ENCODE data around the gene HLF.

The HLF gene

GRCh38 chr17:55308613-55309391 lies 44.0 kb downstream of the HLF start:
- no peak for DNase-seq (ENCODE audit: low read depth, low spot score)

GRCh38 chr17:55311767-55312375 lies 47.1 kb downstream of the HLF start:
- DNase-seq (ENCODE audit: low read depth, low spot score), result no peak

GRCh38 chr17:55312852-55313251 lies 48.1 kb downstream of the HLF start:
- DNase-seq (ENCODE audit: low read depth, low spot score), result no peak

DNA sequence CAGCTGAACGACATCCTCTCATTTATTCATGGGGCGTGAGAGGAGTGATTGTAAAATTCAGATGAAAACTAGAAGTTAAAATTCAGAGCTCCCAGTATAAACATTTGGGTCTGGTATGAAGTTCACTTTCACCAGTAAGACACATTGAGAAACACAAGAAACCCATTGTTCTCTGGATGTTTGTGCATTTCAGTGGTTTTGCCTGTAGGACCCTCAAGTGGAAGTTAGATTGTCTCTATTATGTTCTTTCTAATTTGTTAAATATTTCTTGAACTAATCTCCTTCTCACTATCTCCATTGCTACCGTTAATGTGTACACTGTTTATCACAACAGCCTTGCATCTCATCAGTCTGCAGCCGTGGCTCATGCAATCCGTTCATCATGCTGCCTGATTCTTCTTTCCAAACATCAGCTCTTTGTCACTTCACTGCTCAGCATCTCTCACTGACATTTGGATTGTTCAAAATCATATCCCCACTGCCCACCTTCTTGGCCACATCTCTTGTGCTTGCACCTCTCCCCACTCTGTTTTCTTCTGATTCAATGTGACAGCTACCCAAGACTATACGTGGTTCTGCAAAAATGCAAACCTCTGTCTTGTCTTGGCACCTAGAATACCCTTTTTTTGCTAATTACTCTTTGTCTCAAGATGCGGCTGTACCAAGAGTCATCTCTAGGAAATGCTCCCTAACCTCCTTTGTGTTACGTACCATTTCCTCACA lies 49.5 kb downstream of the HLF start:
- no peak for DNase-seq (ENCODE audit: low read depth, low spot score)

DNA sequence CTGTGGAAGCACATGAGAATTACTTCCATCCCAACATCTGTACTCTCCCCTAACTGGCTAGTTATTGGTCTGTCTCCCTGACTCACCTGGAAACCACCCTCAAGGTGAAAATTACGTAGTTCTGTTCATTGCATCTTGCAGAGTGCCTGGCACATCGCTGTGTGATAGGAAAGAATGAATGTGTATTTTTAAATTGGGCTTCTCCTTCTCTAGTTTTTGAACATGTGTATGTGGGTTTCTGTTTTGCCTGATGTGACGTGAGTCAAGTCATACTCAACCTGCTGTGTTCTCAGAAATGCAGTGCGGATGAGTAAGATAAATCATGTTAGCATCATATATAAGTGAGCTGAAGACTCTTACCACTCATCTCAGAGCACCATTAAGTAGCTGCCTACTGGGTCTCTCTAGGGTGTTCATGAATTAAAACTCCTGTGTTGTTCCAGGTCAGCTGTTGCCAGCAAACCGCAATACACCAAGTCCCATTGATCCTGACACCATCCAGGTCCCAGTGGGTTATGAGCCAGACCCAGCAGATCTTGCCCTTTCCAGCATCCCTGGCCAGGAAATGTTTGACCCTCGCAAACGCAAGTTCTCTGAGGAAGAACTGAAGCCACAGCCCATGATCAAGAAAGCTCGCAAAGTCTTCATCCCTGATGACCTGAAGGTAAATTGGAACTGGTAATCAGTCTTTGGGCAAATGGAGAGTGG lies 50.2 kb downstream of the HLF start:
- no peak for DNase-seq (ENCODE audit: low read depth, low spot score)

GRCh38 chr17:55316499-55316898 lies 51.7 kb downstream of the HLF start:
- DNase-seq (ENCODE audit: low read depth, low spot score), result no peak

- no peak for DNase-seq (ENCODE audit: low read depth, low spot score)
These were observed 52.5 kb downstream of the HLF start for GRCh38 chr17:55317284-55317683.

- no peak for DNase-seq (ENCODE audit: low read depth, low spot score)
These were observed 53.3 kb downstream of the HLF start for GRCh38 chr17:55318081-55318480.

GRCh38 chr17:55318715-55319487 lies 54.1 kb downstream of the HLF start:
- no peak for DNase-seq (ENCODE audit: low read depth, low spot score)

DNA sequence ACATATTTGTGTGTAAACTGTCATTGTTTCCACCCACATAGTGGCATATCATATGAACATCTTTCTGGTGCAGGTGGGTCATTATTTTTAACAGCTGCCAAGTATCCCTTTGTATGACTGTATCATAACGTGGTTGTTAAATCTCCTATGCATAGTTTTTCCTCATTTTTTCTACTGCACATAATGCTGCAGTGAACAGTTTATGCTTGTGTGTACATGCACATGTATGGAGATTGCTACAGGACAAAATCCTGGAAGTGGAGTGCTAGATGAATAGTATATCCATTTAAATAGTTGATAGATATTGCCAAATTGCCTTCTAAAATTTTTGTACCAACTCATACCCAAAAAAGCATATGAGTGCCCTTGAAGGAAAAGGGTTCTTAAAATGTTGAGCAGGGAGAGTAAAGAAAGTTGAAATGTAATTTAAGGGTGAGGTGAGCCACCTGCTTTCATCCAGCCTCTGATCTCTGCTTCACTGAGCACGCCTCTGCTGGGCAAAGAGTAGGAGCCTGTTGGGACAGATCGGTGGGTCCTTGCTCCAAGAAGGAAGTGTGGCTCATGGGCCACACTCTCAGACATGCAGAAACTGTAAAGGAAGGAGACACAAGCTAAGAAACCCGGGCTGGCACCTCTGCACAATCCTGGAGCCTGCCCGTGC lies 55.3 kb downstream of the HLF start:
- DNase-seq (ENCODE audit: low read depth, low spot score), result no peak

GRCh38 chr17:55320594-55321426 lies 56.0 kb downstream of the HLF start:
- no peak for DNase-seq (ENCODE audit: low read depth, low spot score)

DNA sequence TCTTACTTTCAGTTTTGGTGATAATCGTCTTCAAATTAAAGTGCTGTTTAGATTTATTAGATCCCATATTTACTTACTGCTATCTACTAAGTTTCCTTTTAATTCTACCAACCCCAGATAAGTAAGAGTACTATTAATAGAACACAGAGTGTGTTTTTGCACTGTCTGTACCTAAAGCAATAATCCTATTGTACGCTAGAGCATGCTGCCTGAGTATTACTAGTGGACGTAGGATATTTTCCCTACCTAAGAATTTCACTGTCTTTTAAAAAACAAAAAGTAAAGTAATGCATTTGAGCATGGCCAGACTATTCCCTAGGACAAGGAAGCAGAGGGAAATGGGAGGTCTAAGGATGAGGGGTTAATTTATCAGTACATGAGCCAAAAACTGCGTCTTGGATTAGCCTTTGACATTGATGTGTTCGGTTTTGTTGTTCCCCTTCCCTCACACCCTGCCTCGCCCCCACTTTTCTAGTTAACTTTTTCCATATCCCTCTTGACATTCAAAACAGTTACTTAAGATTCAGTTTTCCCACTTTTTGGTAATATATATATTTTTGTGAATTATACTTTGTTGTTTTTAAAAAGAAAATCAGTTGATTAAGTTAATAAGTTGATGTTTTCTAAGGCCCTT lies 56.8 kb downstream of the HLF start:
- no peak for DNase-seq (ENCODE audit: low read depth, low spot score)

DNA sequence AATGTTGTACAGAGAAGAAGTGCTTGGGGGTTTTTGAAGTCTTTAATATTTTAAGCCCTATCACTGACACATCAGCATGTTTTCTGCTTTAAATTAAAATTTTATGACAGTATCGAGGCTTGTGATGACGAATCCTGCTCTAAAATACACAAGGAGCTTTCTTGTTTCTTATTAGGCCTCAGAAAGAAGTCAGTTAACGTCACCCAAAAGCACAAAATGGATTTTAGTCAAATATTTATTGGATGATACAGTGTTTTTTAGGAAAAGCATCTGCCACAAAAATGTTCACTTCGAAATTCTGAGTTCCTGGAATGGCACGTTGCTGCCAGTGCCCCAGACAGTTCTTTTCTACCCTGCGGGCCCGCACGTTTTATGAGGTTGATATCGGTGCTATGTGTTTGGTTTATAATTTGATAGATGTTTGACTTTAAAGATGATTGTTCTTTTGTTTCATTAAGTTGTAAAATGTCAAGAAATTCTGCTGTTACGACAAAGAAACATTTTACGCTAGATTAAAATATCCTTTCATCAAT lies 57.8 kb downstream of the HLF start:
- no peak for DNase-seq (ENCODE audit: low read depth, low spot score)

DNA sequence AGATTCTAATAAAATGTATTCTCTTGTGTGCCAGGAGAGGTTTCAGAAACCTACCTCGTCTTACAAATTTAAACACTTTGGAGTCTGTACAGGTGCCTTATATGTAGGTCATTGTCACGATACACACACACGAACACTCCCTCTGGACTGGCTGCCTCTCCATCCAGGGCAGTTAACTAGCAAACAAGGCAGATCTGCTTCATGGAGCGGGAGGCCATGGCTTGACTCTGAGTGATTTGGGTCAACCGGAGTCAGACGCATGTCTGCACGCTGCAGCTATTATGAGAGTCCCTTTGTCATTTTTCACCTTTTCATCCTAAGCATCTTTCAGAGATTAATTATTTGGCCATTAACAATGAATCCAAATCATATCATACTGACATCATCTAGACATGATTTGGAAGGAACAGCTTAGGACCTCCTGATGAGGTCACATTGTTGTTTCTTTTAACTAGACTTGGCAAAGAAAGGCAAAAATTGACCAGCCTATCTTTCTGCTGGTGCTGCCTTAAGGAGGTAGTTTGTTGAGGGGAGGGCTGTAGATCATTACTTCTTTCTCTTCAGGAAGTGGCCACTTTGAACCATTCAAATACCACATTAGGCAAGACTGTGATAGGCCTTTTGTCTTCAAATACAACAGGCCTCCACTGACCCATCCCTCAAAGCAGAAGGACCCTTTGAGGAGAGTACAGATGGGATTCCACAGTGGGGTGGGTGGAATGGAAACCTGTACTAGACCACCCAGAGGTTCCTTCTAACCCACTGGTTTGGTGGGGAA lies 58.9 kb downstream of the HLF start:
- no peak for DNase-seq (ENCODE audit: low read depth, low spot score)

GRCh38 chr17:55324296-55324978 lies 59.7 kb downstream of the HLF start:
- no peak for DNase-seq (ENCODE audit: low read depth, low spot score)

GRCh38 chr17:55325406-55325805 lies 60.6 kb downstream of the HLF start:
- DNase-seq (ENCODE audit: low read depth, low spot score), result no peak

- DNase-seq (ENCODE audit: low read depth, low spot score), result no peak
These were observed 61.3 kb downstream of the HLF start for GRCh38 chr17:55326030-55326429.
